Measurements from ENCODE around the gene DOCK1. TPM values are rescaled to one million over a fixed set of nuclear protein-coding genes. Genes with fewer than 3 reads are reported as not detected.

Gene DOCK1
- total RNA-seq, 3 donors from 2014 or later, result 0.11 to 0.15 (median 0.14) TPM

- Mint-ChIP-seq H3K36me3 (ENCODE audit: insufficient read depth) (no peaks in the 10 kb centered on the region), H3K9me3 (peaks cover 5% of the 10 kb centered on the region), H3K4me3 (no peak overlapping the region), H3K27me3 (ENCODE audit: low read depth) (no peaks in the 10 kb centered on the region), H3K4me1 (ENCODE audit: low read depth) (no peaks in the 10 kb centered on the region)
- no peak for ATAC-seq
- DNase-seq, result no peak
Measured at GRCh38 chr10:127088908-127089307, 183.7 kb downstream of the DOCK1 start.

DNA sequence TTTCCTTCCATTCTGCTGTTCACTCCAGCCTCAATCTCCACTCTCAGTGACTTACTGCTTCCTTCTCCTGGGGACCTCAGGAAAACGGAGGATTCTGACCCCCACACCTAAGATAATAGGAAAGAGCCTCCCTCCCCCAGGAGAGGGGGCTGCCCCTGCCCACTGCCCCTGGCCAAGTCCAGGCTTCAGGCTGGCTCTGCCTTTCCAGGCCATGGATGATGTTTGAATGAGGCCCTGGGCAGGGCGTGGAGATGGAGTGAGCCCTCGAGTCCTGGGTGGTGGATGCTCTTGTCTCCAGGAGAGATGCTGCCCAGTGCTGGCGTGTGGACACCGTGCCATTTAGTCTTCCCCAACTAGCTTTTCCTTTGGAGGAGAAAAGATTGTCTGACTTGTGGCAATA is 184.2 kb downstream of the DOCK1 start:
- H3K9me3 Mint-ChIP-seq, result peaks cover 6% of the 10 kb centered on the region
- no peaks in the 10 kb centered on the region for H3K36me3 Mint-ChIP-seq (ENCODE audit: insufficient read depth)
- no peak overlapping the region for H3K4me3 Mint-ChIP-seq
- H3K4me1 Mint-ChIP-seq (ENCODE audit: low read depth), result no peaks in the 10 kb centered on the region
- H3K27me3 Mint-ChIP-seq (ENCODE audit: low read depth), result no peaks in the 10 kb centered on the region
- ATAC-seq (no peak), DNase-seq (no peak)

- Mint-ChIP-seq H3K4me1 (ENCODE audit: low read depth) (no peaks in the 10 kb centered on the region), H3K36me3 (ENCODE audit: insufficient read depth) (no peaks in the 10 kb centered on the region), H3K27me3 (ENCODE audit: low read depth) (no peaks in the 10 kb centered on the region), H3K4me3 (no peak overlapping the region), H3K9me3 (peaks cover 6% of the 10 kb centered on the region)
- no peak for ATAC-seq
- no peak for DNase-seq
Measured at GRCh38 chr10:127090138-127090537, 184.9 kb downstream of the DOCK1 start.

DNA sequence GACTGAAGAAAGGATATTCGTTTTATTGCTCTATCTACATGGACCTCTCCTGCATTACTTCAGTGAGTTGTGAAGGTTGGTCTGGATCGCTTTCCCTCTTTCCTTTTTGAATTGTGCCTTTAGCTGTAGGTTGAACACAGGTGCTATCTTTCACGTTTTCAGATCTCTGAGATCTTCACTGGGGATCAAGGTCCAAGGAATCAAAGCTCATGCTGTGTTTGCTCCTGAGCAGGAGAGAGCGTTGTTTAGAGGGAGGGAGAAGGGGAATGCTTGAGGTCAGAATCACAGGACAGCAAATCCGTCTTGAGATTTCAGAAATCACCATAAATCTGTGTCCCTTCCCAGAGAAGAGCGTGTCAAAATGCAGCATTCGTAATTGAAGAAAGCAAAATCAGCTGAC is 186.1 kb downstream of the DOCK1 start:
- Mint-ChIP-seq H3K36me3 (ENCODE audit: insufficient read depth) (no peaks in the 10 kb centered on the region), H3K4me3 (no peak overlapping the region), H3K27me3 (ENCODE audit: low read depth) (no peaks in the 10 kb centered on the region), H3K4me1 (ENCODE audit: low read depth) (no peaks in the 10 kb centered on the region), H3K9me3 (peaks cover 6% of the 10 kb centered on the region)
- no peak for ATAC-seq
- DNase-seq, result no peak

DNA sequence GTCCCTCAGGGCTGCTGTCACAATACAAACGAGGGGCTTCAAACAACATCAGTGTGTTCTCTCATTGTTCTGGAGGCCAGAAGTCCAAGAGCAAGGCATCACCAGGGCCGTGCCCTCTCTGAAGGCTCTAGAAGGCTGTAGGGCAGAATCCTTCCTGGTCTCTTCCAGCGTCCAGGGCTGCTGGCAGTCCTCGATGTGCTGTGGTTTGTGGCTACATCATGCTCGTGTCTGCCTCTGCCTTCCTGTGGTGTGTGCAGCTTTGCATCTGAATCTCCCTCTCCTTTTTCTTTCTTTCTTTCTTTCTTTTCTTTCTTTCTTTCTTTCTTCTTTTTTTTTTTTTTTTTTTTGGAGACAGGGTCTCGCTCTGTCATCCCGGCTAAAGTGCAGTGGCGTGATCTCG is 187.7 kb downstream of the DOCK1 start:
- H3K4me1 Mint-ChIP-seq (ENCODE audit: low read depth), result no peaks in the 10 kb centered on the region
- peaks cover 6% of the 10 kb centered on the region for H3K9me3 Mint-ChIP-seq
- DNase-seq (no peak), ATAC-seq (no peak)
- H3K4me3 Mint-ChIP-seq, result no peak overlapping the region
- no peaks in the 10 kb centered on the region for H3K36me3 Mint-ChIP-seq (ENCODE audit: insufficient read depth)
- no peaks in the 10 kb centered on the region for H3K27me3 Mint-ChIP-seq (ENCODE audit: low read depth)

- no peak for ATAC-seq
- H3K4me1 Mint-ChIP-seq (ENCODE audit: low read depth), result no peaks in the 10 kb centered on the region
- H3K27me3 Mint-ChIP-seq (ENCODE audit: low read depth), result no peaks in the 10 kb centered on the region
- H3K36me3 Mint-ChIP-seq (ENCODE audit: insufficient read depth), result no peaks in the 10 kb centered on the region
- H3K9me3 Mint-ChIP-seq, result peaks cover 6% of the 10 kb centered on the region
- DNase-seq, result no peak
- no peak overlapping the region for H3K4me3 Mint-ChIP-seq
Measured at GRCh38 chr10:127094984-127095383, 189.8 kb downstream of the DOCK1 start.

- no peaks in the 10 kb centered on the region for H3K4me1 Mint-ChIP-seq (ENCODE audit: low read depth)
- no peaks in the 10 kb centered on the region for H3K9me3 Mint-ChIP-seq
- no peak for DNase-seq
- ATAC-seq, result no peak
- no peak overlapping the region for H3K4me3 Mint-ChIP-seq
- H3K27me3 Mint-ChIP-seq (ENCODE audit: low read depth), result no peaks in the 10 kb centered on the region
- H3K36me3 Mint-ChIP-seq (ENCODE audit: insufficient read depth), result no peaks in the 10 kb centered on the region
Measured at GRCh38 chr10:127100983-127101615, 195.9 kb downstream of the DOCK1 start.

GRCh38 chr10:127102176-127102575 is 196.9 kb downstream of the DOCK1 start:
- no peaks in the 10 kb centered on the region for H3K36me3 Mint-ChIP-seq (ENCODE audit: insufficient read depth)
- H3K27me3 Mint-ChIP-seq (ENCODE audit: low read depth), result no peaks in the 10 kb centered on the region
- H3K4me3 Mint-ChIP-seq, result no peak overlapping the region
- no peak for DNase-seq
- ATAC-seq, result no peak
- H3K4me1 Mint-ChIP-seq (ENCODE audit: low read depth), result no peaks in the 10 kb centered on the region
- no peaks in the 10 kb centered on the region for H3K9me3 Mint-ChIP-seq

- no peaks in the 10 kb centered on the region for H3K36me3 Mint-ChIP-seq (ENCODE audit: insufficient read depth)
- no peaks in the 10 kb centered on the region for H3K4me1 Mint-ChIP-seq (ENCODE audit: low read depth)
- DNase-seq (no peak), ATAC-seq (no peak)
- H3K9me3 Mint-ChIP-seq, result peaks cover 2% of the 10 kb centered on the region
- H3K27me3 Mint-ChIP-seq (ENCODE audit: low read depth), result no peaks in the 10 kb centered on the region
- no peak overlapping the region for H3K4me3 Mint-ChIP-seq
Measured at GRCh38 chr10:127115100-127115499, 209.9 kb downstream of the DOCK1 start.

GRCh38 chr10:127117125-127117524 is 211.9 kb downstream of the DOCK1 start:
- H3K36me3 Mint-ChIP-seq (ENCODE audit: insufficient read depth), result no peaks in the 10 kb centered on the region
- DNase-seq, result no peak
- no peaks in the 10 kb centered on the region for H3K27me3 Mint-ChIP-seq (ENCODE audit: low read depth)
- H3K4me1 Mint-ChIP-seq (ENCODE audit: low read depth), result no peaks in the 10 kb centered on the region
- ATAC-seq, result no peak
- peaks cover 2% of the 10 kb centered on the region for H3K9me3 Mint-ChIP-seq
- no peak overlapping the region for H3K4me3 Mint-ChIP-seq

GRCh38 chr10:127118034-127118433 is 212.8 kb downstream of the DOCK1 start:
- Mint-ChIP-seq H3K27me3 (ENCODE audit: low read depth) (no peaks in the 10 kb centered on the region), H3K4me3 (no peak overlapping the region), H3K4me1 (ENCODE audit: low read depth) (no peaks in the 10 kb centered on the region), H3K9me3 (peaks cover 2% of the 10 kb centered on the region), H3K36me3 (ENCODE audit: insufficient read depth) (no peaks in the 10 kb centered on the region)
- DNase-seq (no peak), ATAC-seq (no peak)

GRCh38 chr10:127119936-127120335 is 214.7 kb downstream of the DOCK1 start:
- ATAC-seq, result no peak
- H3K4me3 Mint-ChIP-seq, result no peak overlapping the region

GRCh38 chr10:127122831-127123230 is 217.6 kb downstream of the DOCK1 start:
- H3K4me3 Mint-ChIP-seq, result no peak overlapping the region
- no peaks in the 10 kb centered on the region for H3K36me3 Mint-ChIP-seq (ENCODE audit: insufficient read depth)
- H3K9me3 Mint-ChIP-seq, result no peaks in the 10 kb centered on the region
- no peaks in the 10 kb centered on the region for H3K4me1 Mint-ChIP-seq (ENCODE audit: low read depth)
- ATAC-seq (no peak), DNase-seq (no peak)
- no peaks in the 10 kb centered on the region for H3K27me3 Mint-ChIP-seq (ENCODE audit: low read depth)

More at GRCh38 chr10:127119936-127120335, 214.7 kb downstream of the DOCK1 start:
- no peaks in the 10 kb centered on the region for H3K27me3 Mint-ChIP-seq (ENCODE audit: low read depth)
- H3K4me1 Mint-ChIP-seq (ENCODE audit: low read depth), result no peaks in the 10 kb centered on the region
- DNase-seq, result no peak
- H3K36me3 Mint-ChIP-seq (ENCODE audit: insufficient read depth), result no peaks in the 10 kb centered on the region
- H3K9me3 Mint-ChIP-seq, result peaks cover 2% of the 10 kb centered on the region

DNA sequence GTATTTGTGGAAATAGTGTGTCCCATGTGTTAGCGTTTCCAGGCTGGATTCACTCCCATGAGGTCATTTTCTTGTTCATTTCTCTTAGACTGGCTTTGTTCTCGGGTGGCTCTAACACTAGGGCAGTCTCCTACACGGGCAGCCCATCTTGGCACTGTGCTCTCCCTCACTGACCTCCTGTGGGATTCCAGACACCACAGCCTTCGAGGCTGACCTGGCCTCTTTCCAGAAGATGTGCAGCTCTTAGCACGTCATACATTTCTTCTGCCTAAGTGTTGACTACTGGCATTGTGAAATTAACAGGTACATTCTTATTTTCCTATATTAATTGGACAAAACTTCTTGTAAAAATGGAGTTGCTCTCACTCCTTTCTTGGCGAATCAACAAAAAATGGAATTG is 218.4 kb downstream of the DOCK1 start:
- no peak overlapping the region for H3K4me3 Mint-ChIP-seq
- no peak for DNase-seq
- H3K4me1 Mint-ChIP-seq (ENCODE audit: low read depth), result no peaks in the 10 kb centered on the region
- ATAC-seq, result no peak
- H3K36me3 Mint-ChIP-seq (ENCODE audit: insufficient read depth), result no peaks in the 10 kb centered on the region
- H3K9me3 Mint-ChIP-seq, result peaks cover 2% of the 10 kb centered on the region
- no peaks in the 10 kb centered on the region for H3K27me3 Mint-ChIP-seq (ENCODE audit: low read depth)

- H3K4me3 Mint-ChIP-seq, result no peak overlapping the region
- no peaks in the 10 kb centered on the region for H3K36me3 Mint-ChIP-seq (ENCODE audit: insufficient read depth)
- DNase-seq (no peak), ATAC-seq (no peak)
- H3K27me3 Mint-ChIP-seq (ENCODE audit: low read depth), result no peaks in the 10 kb centered on the region
- H3K9me3 Mint-ChIP-seq, result peaks cover 5% of the 10 kb centered on the region
- H3K4me1 Mint-ChIP-seq (ENCODE audit: low read depth), result no peaks in the 10 kb centered on the region
Measured at GRCh38 chr10:127125331-127125730, 220.1 kb downstream of the DOCK1 start.

GRCh38 chr10:127127822-127128221 is 222.6 kb downstream of the DOCK1 start:
- H3K36me3 Mint-ChIP-seq (ENCODE audit: insufficient read depth), result no peaks in the 10 kb centered on the region
- H3K4me3 Mint-ChIP-seq, result no peak overlapping the region
- H3K9me3 Mint-ChIP-seq, result peaks cover 5% of the 10 kb centered on the region
- DNase-seq (no peak), ATAC-seq (no peak)
- peaks cover 2% of the 10 kb centered on the region for H3K27me3 Mint-ChIP-seq (ENCODE audit: low read depth)
- no peaks in the 10 kb centered on the region for H3K4me1 Mint-ChIP-seq (ENCODE audit: low read depth)

Data from activated T-cell treated with anti-CD3 and anti-CD28 coated beads, Interleukin-2, amount 50 U/mL, for 4 hours (primary cell).